AG04449 (cell line): ENCODE data around the gene TMEM237.

ENCODE experiments used
- CTCF ChIA-PET: fragments of 350-600 bp; formaldehyde crosslinking; extraction: SDS; loops from one replicate; lab custom pipeline; 2021; ENCODE audit warnings: antibody characterized with exemption; lab: Yijun Ruan, JAX
- POLR2A ChIA-PET: fragments of 400-600, 350-600 bp; formaldehyde crosslinking; extraction: SDS; loops from one replicate; lab custom pipeline; 2020; ENCODE audit warnings: antibody characterized with exemption, inconsistent platforms; lab: Yijun Ruan, JAX
- DNase-seq: peaks from one replicate; pipeline ENCODE4 v3.0.0-alpha.2; 2010; ENCODE audit warnings: low read depth, low spot score
- H3K4me3 ChIP-seq: 2 replicates; pipeline ENCODE4 v1.5.1; 2011; ENCODE audit warnings: low read depth, mild to moderate bottlenecking, control low read depth, low read length
- TF ChIP-seq, protein P1 (sequence below): IDR thresholded peaks from one replicate; pipeline ENCODE4 v1.5.1; 2011; ENCODE audit warnings: mild to moderate bottlenecking, moderate library complexity, low read length, control low read depth, inconsistent platforms; ENCODE audit not compliant: insufficient read depth; ENCODE audit errors: missing control alignments

TMEM237 gene

DNA sequence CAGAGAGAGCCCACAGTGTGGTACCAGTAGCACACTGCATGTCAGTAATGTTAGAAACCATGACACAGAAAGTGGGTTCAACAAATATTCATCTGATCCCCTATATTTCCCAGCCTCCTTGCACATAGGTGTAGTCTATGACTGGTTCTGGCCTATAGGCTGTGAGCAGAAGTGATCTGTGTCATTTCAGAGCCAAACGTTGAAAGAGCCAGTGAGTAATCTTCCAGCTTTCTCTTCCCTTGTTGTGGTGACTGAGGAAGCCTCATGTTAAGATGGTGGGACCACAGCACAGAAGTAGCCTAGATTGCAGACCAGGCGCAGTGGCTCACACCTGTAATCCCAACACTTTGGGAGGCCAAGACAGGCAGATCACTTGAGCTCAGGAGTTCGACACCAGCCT, 4.1 kb downstream of the TMEM237 start:
- TF ChIP-seq, protein P1, sequence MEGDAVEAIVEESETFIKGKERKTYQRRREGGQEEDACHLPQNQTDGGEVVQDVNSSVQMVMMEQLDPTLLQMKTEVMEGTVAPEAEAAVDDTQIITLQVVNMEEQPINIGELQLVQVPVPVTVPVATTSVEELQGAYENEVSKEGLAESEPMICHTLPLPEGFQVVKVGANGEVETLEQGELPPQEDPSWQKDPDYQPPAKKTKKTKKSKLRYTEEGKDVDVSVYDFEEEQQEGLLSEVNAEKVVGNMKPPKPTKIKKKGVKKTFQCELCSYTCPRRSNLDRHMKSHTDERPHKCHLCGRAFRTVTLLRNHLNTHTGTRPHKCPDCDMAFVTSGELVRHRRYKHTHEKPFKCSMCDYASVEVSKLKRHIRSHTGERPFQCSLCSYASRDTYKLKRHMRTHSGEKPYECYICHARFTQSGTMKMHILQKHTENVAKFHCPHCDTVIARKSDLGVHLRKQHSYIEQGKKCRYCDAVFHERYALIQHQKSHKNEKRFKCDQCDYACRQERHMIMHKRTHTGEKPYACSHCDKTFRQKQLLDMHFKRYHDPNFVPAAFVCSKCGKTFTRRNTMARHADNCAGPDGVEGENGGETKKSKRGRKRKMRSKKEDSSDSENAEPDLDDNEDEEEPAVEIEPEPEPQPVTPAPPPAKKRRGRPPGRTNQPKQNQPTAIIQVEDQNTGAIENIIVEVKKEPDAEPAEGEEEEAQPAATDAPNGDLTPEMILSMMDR: no peak
- ChIA-PET CTCF (no interaction called here), POLR2A (interaction anchor here (0.6 kb wide), 1 partner anchor 16 kb away, joined by 3 read pairs; no protein-coding TSS in a partner anchor)
- DNase-seq: no peak
- H3K4me3 ChIP-seq: no peak overlapping the region

DNA sequence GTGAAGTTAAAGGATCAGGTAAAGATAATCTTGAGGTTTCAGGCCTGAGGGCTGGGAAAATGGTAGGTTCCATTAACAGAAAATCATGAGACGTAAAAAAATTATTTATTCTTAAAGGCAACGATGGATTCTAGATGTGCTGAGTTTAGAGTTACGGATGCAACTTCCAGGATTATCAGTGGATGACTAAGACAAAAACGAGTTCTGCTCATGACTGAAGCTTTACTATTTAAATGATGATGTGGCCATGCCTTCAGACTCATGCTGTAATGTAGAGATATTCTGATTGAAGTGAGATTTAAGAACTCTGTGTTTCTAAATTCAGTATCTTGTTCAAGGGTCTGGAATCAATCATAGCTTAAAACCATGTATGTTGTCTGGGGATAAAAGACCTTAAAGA, 5.0 kb downstream of the TMEM237 start:
- TF ChIP-seq, protein P1: no peak
- POLR2A ChIA-PET: no interaction called here
- CTCF ChIA-PET: no interaction called here
- DNase-seq: no peak
- no peak overlapping the region for H3K4me3 ChIP-seq

DNA sequence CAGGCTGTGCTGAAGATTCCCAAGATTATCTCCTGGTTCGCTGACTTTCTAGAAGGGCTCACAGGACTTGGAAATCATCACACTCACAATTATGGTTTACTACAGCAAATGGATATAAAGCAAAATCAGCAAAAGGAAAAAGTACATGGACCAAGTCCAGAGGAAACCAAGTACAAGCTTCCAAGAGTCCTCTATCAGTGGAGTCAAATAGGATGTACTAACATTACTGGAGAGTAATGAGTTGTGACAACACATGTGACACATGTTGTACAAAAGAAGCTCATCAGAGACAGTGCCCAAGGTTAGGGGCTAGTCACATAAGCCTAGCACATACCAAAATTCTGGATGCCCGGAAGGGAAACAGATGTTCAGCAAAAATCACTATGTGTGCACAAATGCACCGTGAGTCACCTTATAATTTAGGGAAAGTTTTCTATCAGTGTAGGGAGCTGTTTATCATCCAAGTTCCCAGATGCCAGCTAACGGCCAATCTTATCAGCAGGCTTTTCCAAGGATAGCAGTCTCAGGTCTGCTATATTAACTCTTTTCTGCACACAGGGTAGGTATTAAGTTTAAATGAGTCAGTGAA, 9.5 kb downstream of the TMEM237 start:
- CTCF ChIA-PET: interaction anchor here (1.1 kb wide), 1 partner anchor 13 kb away, joined by 5 read pairs; no protein-coding TSS in a partner anchor
- no peak for DNase-seq
- no peak overlapping the region for H3K4me3 ChIP-seq
- POLR2A ChIA-PET: no interaction called here
- TF ChIP-seq, protein P1: no peak

DNA sequence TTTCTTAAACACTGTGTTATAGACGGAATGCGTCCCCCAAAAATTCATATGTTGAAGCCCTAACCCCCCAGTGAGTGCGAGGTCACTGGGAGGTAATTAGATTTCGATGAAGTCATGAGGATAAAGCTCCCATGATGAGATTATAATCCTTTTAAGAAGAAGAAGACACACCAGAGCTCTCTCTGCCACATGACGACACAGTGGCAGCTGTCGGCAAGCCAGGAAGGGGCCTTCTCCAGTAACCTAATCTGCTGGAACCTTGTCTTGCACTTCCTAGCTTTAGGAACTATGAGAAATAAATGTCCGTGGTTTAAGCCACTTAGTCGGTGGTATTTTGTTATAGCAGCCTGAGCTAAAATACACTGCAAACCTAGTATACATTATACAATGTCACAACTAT, 12.3 kb downstream of the TMEM237 start:
- ChIA-PET POLR2A (no interaction called here), CTCF (interaction anchor here (1.0 kb wide), 1 partner anchor 77 kb away, joined by 3 read pairs; no protein-coding TSS in a partner anchor)
- H3K4me3 ChIP-seq: no peak overlapping the region
- DNase-seq: no peak
- TF ChIP-seq, protein P1: no peak

DNA sequence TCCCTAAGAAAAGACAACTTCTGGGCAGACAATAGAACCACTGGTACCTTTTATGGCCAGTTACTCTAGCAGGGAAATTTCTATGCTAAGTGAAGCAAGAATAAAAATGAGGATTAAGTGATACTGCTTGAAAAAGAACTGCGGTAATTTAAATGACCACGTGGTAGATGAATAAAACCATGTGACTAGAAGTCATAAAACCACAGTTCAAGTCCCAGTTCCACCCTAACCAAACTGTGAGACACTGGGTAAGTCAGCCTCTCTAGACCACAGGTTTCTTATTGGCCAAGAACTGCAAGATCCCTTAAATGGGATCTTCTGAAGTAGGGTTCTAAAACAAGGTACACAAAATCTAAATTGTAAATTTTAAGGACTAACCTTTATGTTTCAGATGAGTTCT, 12.7 kb downstream of the TMEM237 start:
- no peak overlapping the region for H3K4me3 ChIP-seq
- TF ChIP-seq, protein P1: no peak
- POLR2A ChIA-PET: no interaction called here
- CTCF ChIA-PET: interaction anchor here (1.0 kb wide), 1 partner anchor 77 kb away, joined by 3 read pairs; no protein-coding TSS in a partner anchor
- DNase-seq: no peak

DNA sequence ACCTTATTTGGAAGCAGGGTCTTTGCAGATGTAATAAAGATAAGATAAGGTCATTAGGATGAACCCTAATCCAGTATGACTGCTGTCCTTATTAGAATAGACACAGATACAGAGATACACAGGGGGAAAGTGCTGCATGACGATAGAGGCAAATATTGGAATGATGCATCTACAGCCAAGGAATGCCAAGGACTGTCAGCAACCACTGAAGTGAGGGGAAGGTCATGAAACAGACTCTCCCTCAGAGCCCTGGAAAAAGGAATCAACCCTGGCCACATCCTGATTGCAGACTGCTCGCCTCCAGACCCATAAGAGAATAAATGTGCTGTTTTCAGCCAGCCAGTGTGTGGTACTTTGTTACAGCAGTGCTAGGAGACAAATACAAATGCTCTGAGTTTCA, 14.8 kb downstream of the TMEM237 start:
- ChIA-PET POLR2A (no interaction called here), CTCF (no interaction called here)
- TF ChIP-seq, protein P1: no peak
- no peak overlapping the region for H3K4me3 ChIP-seq
- no peak for DNase-seq
